GM12874 (cell line): ENCODE measurements around the gene ITCH.

Experiments
- TF ChIP-seq, protein P1 (sequence below): IDR thresholded peaks from 2 replicates; pipeline ENCODE4 v1.5.1; 2011; ENCODE audit warnings: low read depth, mild to moderate bottlenecking, control low read depth, low read length, moderate library complexity; ENCODE audit not compliant: insufficient read depth

The ITCH gene

GRCh38 chr20:34433391-34433790, 70.3 kb downstream of the ITCH start:
- TF ChIP-seq, protein P1, sequence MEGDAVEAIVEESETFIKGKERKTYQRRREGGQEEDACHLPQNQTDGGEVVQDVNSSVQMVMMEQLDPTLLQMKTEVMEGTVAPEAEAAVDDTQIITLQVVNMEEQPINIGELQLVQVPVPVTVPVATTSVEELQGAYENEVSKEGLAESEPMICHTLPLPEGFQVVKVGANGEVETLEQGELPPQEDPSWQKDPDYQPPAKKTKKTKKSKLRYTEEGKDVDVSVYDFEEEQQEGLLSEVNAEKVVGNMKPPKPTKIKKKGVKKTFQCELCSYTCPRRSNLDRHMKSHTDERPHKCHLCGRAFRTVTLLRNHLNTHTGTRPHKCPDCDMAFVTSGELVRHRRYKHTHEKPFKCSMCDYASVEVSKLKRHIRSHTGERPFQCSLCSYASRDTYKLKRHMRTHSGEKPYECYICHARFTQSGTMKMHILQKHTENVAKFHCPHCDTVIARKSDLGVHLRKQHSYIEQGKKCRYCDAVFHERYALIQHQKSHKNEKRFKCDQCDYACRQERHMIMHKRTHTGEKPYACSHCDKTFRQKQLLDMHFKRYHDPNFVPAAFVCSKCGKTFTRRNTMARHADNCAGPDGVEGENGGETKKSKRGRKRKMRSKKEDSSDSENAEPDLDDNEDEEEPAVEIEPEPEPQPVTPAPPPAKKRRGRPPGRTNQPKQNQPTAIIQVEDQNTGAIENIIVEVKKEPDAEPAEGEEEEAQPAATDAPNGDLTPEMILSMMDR: no peak

- TF ChIP-seq, protein P1: no peak
Measured at GRCh38 chr20:34435589-34435988, 72.5 kb downstream of the ITCH start.

DNA sequence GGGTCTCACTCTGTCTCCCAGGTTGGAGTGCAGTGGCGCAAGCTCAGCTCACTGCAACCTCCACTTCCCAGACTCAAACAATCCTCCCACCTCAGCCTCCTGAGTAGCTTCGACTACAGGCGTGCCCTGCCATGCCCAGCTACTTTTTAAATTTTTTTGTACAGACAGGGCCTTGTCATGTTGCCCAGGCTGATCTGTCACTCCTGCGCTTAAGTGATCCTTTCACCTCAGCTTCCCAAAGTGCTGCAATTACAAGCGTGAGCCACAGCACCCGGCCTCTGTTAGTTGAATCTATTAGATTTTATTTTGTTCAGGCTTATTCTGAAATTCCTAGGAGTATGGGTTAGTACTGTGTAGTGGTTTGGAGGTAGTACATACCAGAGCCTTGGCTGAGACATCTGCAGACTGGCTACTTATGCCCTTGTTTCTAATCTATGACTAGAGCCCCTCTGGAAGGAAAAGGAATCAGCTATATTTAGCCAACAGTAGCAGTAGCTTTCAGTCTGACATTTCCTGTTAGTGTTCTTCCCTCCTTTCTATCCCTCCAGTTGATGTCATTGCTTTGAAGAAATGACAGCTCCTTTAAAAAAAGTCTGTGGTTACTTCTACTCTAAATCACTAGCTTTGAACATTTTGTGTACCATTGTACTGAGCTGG, 74.4 kb downstream of the ITCH start:
- TF ChIP-seq, protein P1: no peak

GRCh38 chr20:34439168-34439567, 76.1 kb downstream of the ITCH start:
- TF ChIP-seq, protein P1: no peak

GRCh38 chr20:34443546-34443945, 80.5 kb downstream of the ITCH start:
- TF ChIP-seq, protein P1: no peak

DNA sequence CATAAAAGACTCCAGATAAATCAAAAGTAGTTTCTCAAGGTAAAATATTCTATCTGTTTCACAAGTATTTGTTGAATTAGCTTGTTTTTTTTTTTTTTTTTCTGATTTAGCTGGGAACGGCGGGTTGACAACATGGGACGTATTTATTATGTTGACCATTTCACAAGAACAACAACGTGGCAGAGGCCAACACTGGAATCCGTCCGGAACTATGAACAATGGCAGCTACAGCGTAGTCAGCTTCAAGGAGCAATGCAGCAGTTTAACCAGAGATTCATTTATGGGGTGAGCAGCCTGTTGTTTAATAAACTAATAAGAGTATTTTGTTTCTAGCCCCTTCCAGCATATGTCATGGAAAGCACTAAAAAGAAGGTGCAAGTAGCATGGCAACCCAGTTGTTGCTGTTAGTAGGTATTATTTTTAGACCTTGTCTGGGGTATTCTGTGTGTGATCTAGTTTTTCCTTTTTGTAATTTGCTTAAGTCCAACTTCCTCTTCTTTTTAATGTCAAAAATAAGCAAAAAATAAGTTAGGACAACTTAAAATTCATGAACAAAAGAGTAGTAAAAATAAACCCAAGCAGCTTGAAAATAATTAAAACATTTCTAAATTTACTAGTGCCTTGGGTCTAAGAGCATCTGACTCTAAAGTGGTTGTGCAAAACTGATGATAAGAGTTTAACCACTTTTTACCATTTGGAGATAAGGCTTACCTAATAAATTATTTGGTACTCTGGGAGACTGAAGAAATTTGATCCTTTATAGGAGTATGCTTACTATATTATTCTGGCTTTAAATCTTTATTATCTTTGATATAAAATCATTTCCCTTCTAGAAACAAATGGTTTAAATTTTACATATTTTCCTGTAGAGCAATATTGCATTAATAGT, 82.3 kb downstream of the ITCH start:
- TF ChIP-seq, protein P1: no peak

GRCh38 chr20:34448517-34448916, 85.4 kb downstream of the ITCH start:
- TF ChIP-seq, protein P1: no peak
